ENCODE measurements around the gene SSH2.
"Not testable (repeated sequence)": the region's sequence is repeated elsewhere in the genome, so short reads cannot be mapped to it uniquely, and the experiment has no call there.

Gene SSH2

GRCh38 chr17:29958947-29959657, 29.1 kb upstream of the SSH2 start (continued):
- TF ChIP-seq ZNF148 (tag by site-specific recombination; IDR thresholded peaks at IDR 0.05; ENCODE audit: borderline replicate concordance) (no peak), REST (tag by site-specific recombination; IDR thresholded peaks at IDR 0.05) (no peak), ZFP69B (tag by site-specific recombination; IDR thresholded peaks at IDR 0.05) (no peak), ZNF23 (tag by site-specific recombination; IDR thresholded peaks at IDR 0.05; ENCODE audit: borderline replicate concordance) (no peak), ZNF645 (tag by site-specific recombination; IDR thresholded peaks at IDR 0.05) (no peak), SP2 (tag by site-specific recombination; IDR thresholded peaks at IDR 0.05) (no peak)
- TF ChIP-seq, protein P1, sequence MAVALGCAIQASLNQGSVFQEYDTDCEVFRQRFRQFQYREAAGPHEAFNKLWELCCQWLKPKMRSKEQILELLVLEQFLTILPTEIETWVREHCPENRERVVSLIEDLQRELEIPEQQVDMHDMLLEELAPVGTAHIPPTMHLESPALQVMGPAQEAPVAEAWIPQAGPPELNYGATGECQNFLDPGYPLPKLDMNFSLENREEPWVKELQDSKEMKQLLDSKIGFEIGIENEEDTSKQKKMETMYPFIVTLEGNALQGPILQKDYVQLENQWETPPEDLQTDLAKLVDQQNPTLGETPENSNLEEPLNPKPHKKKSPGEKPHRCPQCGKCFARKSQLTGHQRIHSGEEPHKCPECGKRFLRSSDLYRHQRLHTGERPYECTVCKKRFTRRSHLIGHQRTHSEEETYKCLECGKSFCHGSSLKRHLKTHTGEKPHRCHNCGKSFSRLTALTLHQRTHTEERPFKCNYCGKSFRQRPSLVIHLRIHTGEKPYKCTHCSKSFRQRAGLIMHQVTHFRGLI (tag by site-specific recombination; IDR thresholded peaks at IDR 0.05): no peak

- CTCF ChIA-PET: interaction anchor here (0.9 to 1.4 kb wide), 4 partner anchors 26 to 318 kb away, joined by 3 to 6 read pairs (median 4); no protein-coding TSS in a partner anchor
- POLR2A ChIA-PET: not testable (repeated sequence)
- TF ChIP-seq ZNF146 (tag by site-specific recombination; IDR thresholded peaks at IDR 0.05): peak; percentile 84
Measured at GRCh38 chr17:29957488-29957887, 27.5 kb upstream of the SSH2 start.

DNA sequence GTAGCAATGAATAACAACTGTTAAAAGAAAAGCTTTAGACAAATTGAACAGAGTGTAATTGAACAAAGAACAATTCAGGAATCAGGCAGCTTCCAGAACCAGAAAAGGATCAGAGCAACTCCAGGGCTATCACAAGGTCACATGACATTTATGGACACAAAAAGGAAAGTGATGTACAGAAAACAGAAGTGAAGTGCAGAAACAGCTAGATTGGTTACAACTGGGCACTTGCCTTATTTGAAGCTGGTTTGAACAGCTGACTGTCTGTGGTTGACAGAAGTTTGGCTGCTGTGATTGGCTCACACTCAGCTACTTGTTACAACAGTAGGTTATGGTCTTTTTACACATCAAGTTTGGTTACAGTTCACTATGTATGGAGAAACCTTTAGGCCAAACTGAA, 26.2 kb upstream of the SSH2 start:
- CTCF ChIA-PET: interaction anchor here (0.6 to 1.4 kb wide), 9 partner anchors 9 to 991 kb away, joined by 3 to 6 read pairs (median 4); no protein-coding TSS in a partner anchor
- H3K9me3 ChIP-seq (ENCODE audit: control insufficient read depth, insufficient read depth, low read depth, low read length): no peaks in the 10 kb centered on the region

More at GRCh38 chr17:29957488-29957887, 27.5 kb upstream of the SSH2 start:
- not testable (repeated sequence) for H3K36me3 ChIP-seq (ENCODE audit: control insufficient read depth in 2 of 2, insufficient read depth in 1 of 2, low read length in 2 of 2); H3K4me3 ChIP-seq (ENCODE audit: low read depth, low read length); H3K9me3 ChIP-seq (ENCODE audit: control insufficient read depth, insufficient read depth, low read depth, low read length); H3K27ac ChIP-seq (ENCODE audit: extremely low read depth, low read depth, low read length); H3K4me1 ChIP-seq (ENCODE audit: control insufficient read depth, insufficient read depth, low read length)

More for the DNA sequence above, 26.2 kb upstream of the SSH2 start:
- no peaks in the 10 kb centered on the region for H3K36me3 ChIP-seq (ENCODE audit: control insufficient read depth in 2 of 2, insufficient read depth in 1 of 2, low read length in 2 of 2)
- no peaks in the 10 kb centered on the region for H3K4me1 ChIP-seq (ENCODE audit: control insufficient read depth, insufficient read depth, low read length)
- H3K27ac ChIP-seq (ENCODE audit: extremely low read depth, low read depth, low read length): no peak overlapping the region
- TF ChIP-seq ZNF549 (tag by site-specific recombination; IDR thresholded peaks at IDR 0.05) (0 out of 2 replicates have a peak, but pooled peaks have one; percentile 20), REPIN1 (tag by site-specific recombination; IDR thresholded peaks at IDR 0.05; ENCODE audit: low read depth) (no peak)
- H3K4me3 ChIP-seq (ENCODE audit: low read depth, low read length): no peak overlapping the region
- POLR2A ChIA-PET: interaction anchor here (0.6 kb wide), 1 partner anchor 71 kb away, joined by 4 read pairs; no protein-coding TSS in a partner anchor

All from HEK293 (cell line).